GM19193 (cell line): ENCODE results near the gene EXOSC3.
A peak's percentile ranks its signal among the peaks of the same experiment; 100 is the strongest.

ENCODE experiments used
- POLR2A ChIP-seq: IDR thresholded peaks from 4 replicates; pipeline ENCODE4 v1.6.1; 2011; ENCODE audit not compliant: insufficient read depth, insufficient read length; ENCODE audit errors: extremely low read depth

The EXOSC3 gene

GRCh38 chr9:37784616-37785483, at the start of gene EXOSC3:
EXOSC3 (minus strand) TSS chr9:37785064; CDS start chr9:37785044, 20 bp downstream.
- TF ChIP-seq POLR2A = peak; percentile 98

GRCh38 chr9:37827483-37828165, 42.8 kb upstream of the EXOSC3 start:
- no peak for TF ChIP-seq POLR2A

GRCh38 chr9:37820142-37820541, 35.3 kb upstream of the EXOSC3 start:
- no peak for TF ChIP-seq POLR2A

GRCh38 chr9:37818849-37819248, 34.0 kb upstream of the EXOSC3 start:
- TF ChIP-seq POLR2A = no peak

- TF ChIP-seq POLR2A = no peak
These were observed 28.0 kb upstream of the EXOSC3 start for GRCh38 chr9:37812773-37813379.

GRCh38 chr9:37811906-37812476, 27.1 kb upstream of the EXOSC3 start:
- TF ChIP-seq POLR2A = no peak

GRCh38 chr9:37806271-37806670, 21.4 kb upstream of the EXOSC3 start:
- TF ChIP-seq POLR2A = no peak

GRCh38 chr9:37801959-37802711, 17.3 kb upstream of the EXOSC3 start:
- no peak for TF ChIP-seq POLR2A

GRCh38 chr9:37801287-37801850, 16.5 kb upstream of the EXOSC3 start:
- no peak for TF ChIP-seq POLR2A

GRCh38 chr9:37800631-37801286, 15.9 kb upstream of the EXOSC3 start, which contains the start of gene DCAF10:
DCAF10 (plus strand) TSS chr9:37800797; CDS start chr9:37800867, 70 bp downstream.
- TF ChIP-seq POLR2A = peak; percentile 79

GRCh38 chr9:37798677-37799076, 13.8 kb upstream of the EXOSC3 start:
- no peak for TF ChIP-seq POLR2A

- no peak for TF ChIP-seq POLR2A
These were observed 11.4 kb upstream of the EXOSC3 start for GRCh38 chr9:37796232-37796631.

GRCh38 chr9:37792122-37792521, 7.3 kb upstream of the EXOSC3 start:
- no peak for TF ChIP-seq POLR2A

- no peak for TF ChIP-seq POLR2A
These were observed 5.2 kb upstream of the EXOSC3 start for GRCh38 chr9:37790096-37790495.

GRCh38 chr9:37788332-37788731, 3.5 kb upstream of the EXOSC3 start:
- no peak for TF ChIP-seq POLR2A
